Caco-2 (cell line): ENCODE measurements around the gene OAT. TPM values are rescaled to one million over a fixed set of nuclear protein-coding genes. Genes with fewer than 3 reads are reported as not detected.
A peak's percentile ranks its signal among the peaks of the same experiment; 100 is the strongest.

Source experiments
- BruUV-seq: library from RNA; stranded (reverse); fragments of 400-500 nt; replicated peaks from 2 replicates; lab custom pipeline; 2021; lab: Mats Ljungman, UMichigan
- CTCF ChIA-PET: fragments of 300-600 bp; sonication (Branson Sonifier 250); formaldehyde crosslinking; loops from one replicate; lab custom pipeline; 2022; ENCODE audit warnings: antibody characterized with exemption; lab: Charles Lee
- POLR2A ChIA-PET: fragments of 300-600 bp; sonication (Branson Sonifier 250); formaldehyde crosslinking; loops from one replicate; lab custom pipeline; 2022; ENCODE audit warnings: antibody characterized with exemption; lab: Charles Lee
- DNase-seq, 2 experiments: peaks; one replicate each; pipeline versions ENCODE4 v3.0.0 to v3.0.0-alpha.2; 2020 to 2022
- H3K27me3 ChIP-seq: replicated peaks from 2 replicates; pipeline ENCODE4 v1.6.0; 2011; ENCODE audit warnings: low read length; ENCODE audit not compliant: control insufficient read depth, insufficient read depth
- H3K36me3 ChIP-seq: 2 replicates; pipeline ENCODE4 v1.5.1; 2011; ENCODE audit warnings: low read length; ENCODE audit not compliant: control insufficient read depth, insufficient read depth
- H3K4me1 ChIP-seq: fragments of 250-450 bp; sonication (Bioruptor Pico); 2 replicates; pipeline ENCODE4 v1.5.1; 2020; ENCODE audit warnings: mild to moderate bottlenecking
- H3K4me3 ChIP-seq: 2 replicates; pipeline ENCODE4 v1.5.1; 2011; ENCODE audit warnings: low read depth, mild to moderate bottlenecking, control low read depth, low read length
- H3K9me3 ChIP-seq: fragments of 250-450 bp; sonication (Bioruptor Pico); 2 replicates; pipeline ENCODE4 v1.5.1; 2020; ENCODE audit warnings: mild to moderate bottlenecking, moderate library complexity
- H3K27ac Mint-ChIP-seq: one replicate; pipeline ENCODE4 v1.8.0; 2022; ENCODE audit warnings: mixed read lengths; ENCODE audit not compliant: unreplicated experiment
- H3K27me3 Mint-ChIP-seq: one replicate; pipeline ENCODE4 v1.8.0; 2022; ENCODE audit warnings: mixed read lengths; ENCODE audit not compliant: insufficient read depth, unreplicated experiment
- H3K36me3 Mint-ChIP-seq: one replicate; pipeline ENCODE4 v1.8.0; 2022; ENCODE audit warnings: mild to moderate bottlenecking, mixed read lengths; ENCODE audit not compliant: insufficient read depth, unreplicated experiment
- H3K4me1 Mint-ChIP-seq: one replicate; pipeline ENCODE4 v1.8.0; 2022; ENCODE audit warnings: low read depth, mixed read lengths; ENCODE audit not compliant: unreplicated experiment
- H3K4me3 Mint-ChIP-seq: one replicate; pipeline ENCODE4 v1.8.0; 2022; ENCODE audit warnings: mild to moderate bottlenecking, moderate library complexity, mixed read lengths; ENCODE audit not compliant: unreplicated experiment
- H3K9me3 Mint-ChIP-seq: one replicate; pipeline ENCODE4 v1.8.0; 2022; ENCODE audit warnings: mixed read lengths; ENCODE audit not compliant: unreplicated experiment
- CTCF ChIP-seq, 2 experiments: fragments of 200-600 bp in 1 of 2; IDR thresholded peaks; 1 replicate in 1 of 2; 2 replicates in 1 of 2; pipeline versions ENCODE4 v1.5.1 to v1.8.0; 2011 to 2022; ENCODE audit warnings: antibody characterized with exemption in 1 of 2, control low read depth in 1 of 2, inconsistent platforms in 1 of 2, low read depth in 1 of 2, low read length in 1 of 2, mild to moderate bottlenecking in 1 of 2, moderate library complexity in 1 of 2; ENCODE audit not compliant: insufficient read depth in 1 of 2, severe bottlenecking in 1 of 2, unreplicated experiment in 1 of 2
- intact Hi-C: fragments of 100-400 bp; cut with micrococcal nuclease; formaldehyde crosslinking; loops from one replicate; pipeline ENCODE4 v1.10.0; 2022; ENCODE audit not compliant: unreplicated experiment
- total RNA-seq: library from RNA; stranded (reverse); gene quantifications from 2 replicates; pipeline ENCODE4 v1.2.3, GENCODE V29; 2022

OAT gene
- total RNA-seq, 1 experiment from 2014 or later, result 312 TPM

GRCh38 chr10:124419635-124420034 is 912 bp upstream of the OAT start:
- H3K4me3 ChIP-seq, result no peak overlapping the region
- POLR2A ChIA-PET, result no interaction called here

DNA sequence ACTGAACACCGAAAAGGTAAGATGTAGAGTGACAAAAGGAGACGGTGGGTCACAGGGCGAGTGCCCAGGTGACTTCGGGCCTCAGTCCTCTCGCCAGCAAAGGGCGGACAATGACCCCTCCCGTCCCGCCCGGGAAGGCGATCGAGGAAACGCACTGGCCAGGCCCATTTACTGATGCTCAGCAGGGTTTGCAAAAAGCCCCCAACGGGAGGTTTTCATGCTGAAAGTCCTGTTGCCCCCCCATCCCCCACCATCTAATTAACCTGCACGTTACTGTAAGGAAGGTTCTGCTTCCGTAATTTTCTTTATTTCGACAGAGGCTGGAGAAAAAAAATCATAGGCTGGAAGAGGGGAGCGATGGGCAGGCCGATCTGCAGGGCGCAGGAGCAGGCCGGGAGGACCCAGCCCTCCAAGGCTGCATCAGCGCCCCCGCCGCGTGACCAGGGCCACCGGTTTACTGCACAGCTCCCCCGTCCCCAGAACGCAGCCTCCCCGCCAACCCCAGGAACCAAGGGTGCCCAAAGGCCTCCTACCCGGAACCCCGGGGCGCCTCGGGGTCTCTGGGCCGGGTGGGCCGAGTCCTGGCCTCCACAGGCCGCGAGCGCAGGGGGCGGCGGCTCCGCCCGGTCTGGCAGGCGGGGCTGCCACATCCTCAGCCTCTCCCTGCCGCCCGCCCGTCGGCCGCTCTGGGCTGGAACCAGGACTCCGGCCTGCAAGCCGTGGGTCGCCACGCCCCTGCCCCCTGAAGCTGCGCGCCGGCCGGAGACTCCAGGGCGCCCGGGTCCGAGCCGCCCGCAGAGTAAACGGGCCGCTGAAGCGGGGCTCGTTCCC is 613 bp downstream of the OAT start:
- Histone ChIP-seq H3K9me3 (no peaks in the 10 kb centered on the region), H3K4me1 (peaks cover 43% of the 10 kb centered on the region), H3K36me3 (no peaks in the 10 kb centered on the region), H3K27me3 (no peaks in the 10 kb centered on the region), H3K4me3 (peak overlapping the region; percentile 85)
- Mint-ChIP-seq H3K36me3 (peaks cover 28% of the 10 kb centered on the region), H3K27ac (peak overlapping the region; percentile 63), H3K9me3 (no peaks in the 10 kb centered on the region), H3K4me1 (peaks cover 6% of the 10 kb centered on the region), H3K27me3 (no peaks in the 10 kb centered on the region), H3K4me3 (peak overlapping the region; percentile 80)
- DNase-seq, result peak; percentile 60 to 71
- no TSS peak for BruUV-seq
- intact Hi-C loops, result loop anchor here (2.0 kb wide), 1 partner anchor 53 kb away; no protein-coding TSS in a partner anchor
- POLR2A ChIA-PET, result interaction anchor here (0.6 to 1.1 kb wide), 2 partner anchors 44 to 398 kb away, joined by 3 to 26 read pairs; partner anchors contain the start of gene LHPP
- CTCF ChIA-PET, result interaction anchor here (0.5 to 1.4 kb wide), 10 partner anchors 14 to 85 kb away, joined by 3 to 10 read pairs (median 3); partner anchors contain the start of genes LHPP and NKX1-2
- peak in 1 of 2 experiments; percentile 10 for TF ChIP-seq CTCF (IDR thresholded peaks at IDR 0.05; ENCODE audit: insufficient read depth in 1 of 2, low read depth in 1 of 2, low read length in 1 of 2, severe bottlenecking in 1 of 2, unreplicated experiment in 1 of 2)

More at GRCh38 chr10:124419635-124420034, 912 bp upstream of the OAT start:
- no peaks in the 10 kb centered on the region for H3K27me3 ChIP-seq
- H3K36me3 ChIP-seq, result no peaks in the 10 kb centered on the region
- intact Hi-C loops, result loop anchor here (2.0 kb wide), 1 partner anchor 51 kb away; no protein-coding TSS in a partner anchor
- peaks cover 13% of the 10 kb centered on the region for H3K4me1 Mint-ChIP-seq
- H3K9me3 ChIP-seq, result no peaks in the 10 kb centered on the region
- peaks cover 21% of the 10 kb centered on the region for H3K36me3 Mint-ChIP-seq
- H3K4me1 ChIP-seq, result peaks cover 48% of the 10 kb centered on the region
- no TSS peak for BruUV-seq
- CTCF ChIA-PET, result interaction anchor here (1.9 kb wide), 1 partner anchor 16 kb away, joined by 7 read pairs; no protein-coding TSS in a partner anchor
- peak overlapping the region; percentile 80 for H3K4me3 Mint-ChIP-seq
- no peak for TF ChIP-seq CTCF (IDR thresholded peaks at IDR 0.05; ENCODE audit: insufficient read depth in 1 of 2, low read depth in 1 of 2, low read length in 1 of 2, severe bottlenecking in 1 of 2, unreplicated experiment in 1 of 2)
- no peak overlapping the region for H3K27ac Mint-ChIP-seq
- no peaks in the 10 kb centered on the region for H3K9me3 Mint-ChIP-seq
- no peak for DNase-seq
- no peaks in the 10 kb centered on the region for H3K27me3 Mint-ChIP-seq

DNA sequence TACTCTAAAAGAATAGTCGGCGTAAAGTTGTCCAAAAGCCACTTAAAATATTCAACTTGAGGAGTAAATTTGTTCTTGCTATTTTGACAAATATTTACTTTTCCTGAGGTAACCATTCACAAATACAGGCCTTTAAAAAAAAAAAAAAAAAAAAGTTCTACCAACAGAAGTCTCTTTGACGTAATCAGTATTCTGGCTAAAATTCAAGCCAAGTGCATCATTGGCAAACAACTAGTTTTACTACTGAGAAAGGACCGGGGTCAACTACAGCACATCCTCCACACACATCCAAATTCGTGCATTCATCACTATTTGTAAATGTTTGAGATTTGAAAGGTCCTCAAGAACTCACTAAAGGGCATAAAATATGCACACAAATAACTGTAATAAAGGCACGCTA is 2.0 kb downstream of the OAT start:
- Histone ChIP-seq H3K4me1 (peaks cover 41% of the 10 kb centered on the region), H3K9me3 (no peaks in the 10 kb centered on the region), H3K36me3 (peaks cover 1% of the 10 kb centered on the region; the same call in 1 of the 2 replicates), H3K27me3 (no peaks in the 10 kb centered on the region), H3K4me3 (peak overlapping the region; percentile 9; the same call in 1 of the 2 replicates)
- intact Hi-C loops, result no loop called here
- Mint-ChIP-seq H3K27ac (no peak overlapping the region), H3K9me3 (no peaks in the 10 kb centered on the region), H3K4me1 (peaks cover 6% of the 10 kb centered on the region), H3K4me3 (peak overlapping the region; percentile 80), H3K27me3 (no peaks in the 10 kb centered on the region), H3K36me3 (peaks cover 39% of the 10 kb centered on the region)
- BruUV-seq, result no TSS peak
- POLR2A ChIA-PET, result interaction anchor here (0.6 kb wide), 1 partner anchor 20 kb away, joined by 7 read pairs; no protein-coding TSS in a partner anchor
- CTCF ChIA-PET, result interaction anchor here (0.6 kb wide), 2 partner anchors 87 to 114 kb away, joined by 3 read pairs; no protein-coding TSS in a partner anchor
- DNase-seq, result no peak
- TF ChIP-seq CTCF (IDR thresholded peaks at IDR 0.05; ENCODE audit: insufficient read depth in 1 of 2, low read depth in 1 of 2, low read length in 1 of 2, severe bottlenecking in 1 of 2, unreplicated experiment in 1 of 2), result no peak
